NCI-H1092 (cell line): Measurements from ENCODE around the gene HAUS2.
"Not testable (repeated sequence)": the region's sequence is repeated elsewhere in the genome, so short reads cannot be mapped to it uniquely, and the experiment has no call there.

Experiments
- DNase-seq: peaks from one replicate; lab custom pipeline; 2025; lab: John Stamatoyannopoulos, UW

HAUS2 gene

DNA sequence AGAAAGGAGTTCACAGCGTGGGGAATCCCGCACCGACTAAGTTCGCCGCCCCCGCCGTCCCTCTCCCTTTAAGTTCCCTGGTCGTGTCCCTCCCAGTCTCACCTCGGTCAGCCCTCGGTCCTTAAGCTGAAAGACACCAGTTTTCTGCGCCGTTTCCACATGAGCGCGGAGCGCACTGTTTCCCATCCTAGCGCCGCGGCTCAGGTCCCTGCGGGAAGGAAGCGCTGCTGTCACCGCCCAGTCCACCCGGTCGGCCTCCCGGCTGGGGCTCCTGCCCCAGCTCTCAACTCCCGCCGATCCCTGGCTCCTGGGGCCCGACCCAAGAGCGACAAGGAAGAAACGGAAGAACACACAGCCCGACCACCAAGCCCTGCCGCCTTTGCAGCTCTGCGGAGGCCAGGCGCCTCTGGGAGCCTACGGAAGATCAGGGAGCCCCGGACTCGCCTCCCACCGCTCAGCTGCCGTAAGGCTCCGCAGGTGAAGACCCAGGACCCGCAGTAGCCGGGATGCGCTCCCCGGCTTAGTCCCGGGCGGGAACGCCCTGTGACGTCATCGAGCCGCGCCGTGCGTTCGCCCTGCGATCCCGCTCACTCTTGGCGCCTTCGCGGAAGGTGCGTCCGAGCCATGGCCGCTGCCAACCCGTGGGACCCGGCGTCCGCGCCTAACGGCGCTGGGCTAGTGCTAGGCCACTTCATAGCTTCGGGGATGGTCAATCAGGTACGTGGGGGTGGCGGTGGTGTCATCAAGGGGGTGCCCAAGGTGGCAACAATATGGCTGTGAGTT lies at the start of gene HAUS2, which contains the start of gene LRRC57:
Gene HAUS2 (plus strand): TSS at position 590 of the 783 bp plus-strand sequence. CDS start 35 bp downstream, at position 625.
Gene LRRC57 (minus strand): TSS at position 545 of the 783 bp plus-strand sequence. CDS start 359 bp downstream, at position 186.
- DNase-seq = peak; percentile 71

- no peak for DNase-seq
Observed at GRCh38 chr15:42499858-42500609, 48.6 kb upstream of the HAUS2 start.

GRCh38 chr15:42502477-42502876 lies 46.2 kb upstream of the HAUS2 start:
- no peak for DNase-seq

GRCh38 chr15:42503825-42504224 lies 44.8 kb upstream of the HAUS2 start:
- no peak for DNase-seq

- no peak for DNase-seq
Observed at GRCh38 chr15:42504631-42505030, 44.0 kb upstream of the HAUS2 start.

GRCh38 chr15:42507514-42507913 lies 41.1 kb upstream of the HAUS2 start:
- no peak for DNase-seq

GRCh38 chr15:42508263-42508690 lies 40.4 kb upstream of the HAUS2 start:
- no peak for DNase-seq

GRCh38 chr15:42510258-42511006 lies 38.2 kb upstream of the HAUS2 start:
- DNase-seq = no peak

DNA sequence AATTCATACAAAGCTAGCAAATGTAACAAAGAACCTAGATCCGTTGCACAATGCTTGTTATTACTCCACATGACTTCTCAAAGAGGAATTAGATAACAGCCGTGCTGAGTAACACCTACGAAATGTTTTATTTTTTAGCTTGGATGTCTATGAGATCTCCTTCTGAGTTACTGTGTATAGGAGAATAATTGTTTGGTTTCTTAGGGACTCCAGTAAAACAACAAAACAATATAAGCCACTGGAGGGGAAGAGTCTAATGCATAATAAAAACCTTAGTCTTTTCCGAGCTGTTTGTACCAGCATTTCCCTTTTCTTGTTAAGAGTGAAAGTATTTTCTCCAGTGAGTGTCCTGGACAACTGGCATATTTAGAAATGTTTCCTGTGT lies 37.6 kb upstream of the HAUS2 start:
- DNase-seq = no peak

- DNase-seq = no peak
Observed at GRCh38 chr15:42523331-42523730, 25.3 kb upstream of the HAUS2 start.

DNA sequence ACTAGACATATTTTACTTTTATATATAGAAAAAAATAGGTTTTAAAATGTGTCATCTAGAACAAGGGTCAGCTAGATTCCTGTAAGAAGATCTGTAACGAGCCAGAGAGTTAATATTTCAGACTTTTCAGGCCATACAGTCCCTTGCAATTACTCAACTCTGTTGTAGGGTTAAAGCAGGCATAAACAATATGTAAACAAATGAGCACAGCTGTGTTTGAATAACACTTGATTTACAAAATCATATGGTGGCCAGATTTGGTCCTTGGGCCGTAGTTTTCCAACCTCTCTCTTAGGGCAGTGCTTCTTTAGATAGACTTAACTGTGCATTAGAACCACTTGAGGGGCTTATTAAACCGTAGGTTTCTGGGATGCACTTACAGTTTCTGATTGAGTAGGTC lies 19.7 kb upstream of the HAUS2 start:
- DNase-seq = no peak

DNA sequence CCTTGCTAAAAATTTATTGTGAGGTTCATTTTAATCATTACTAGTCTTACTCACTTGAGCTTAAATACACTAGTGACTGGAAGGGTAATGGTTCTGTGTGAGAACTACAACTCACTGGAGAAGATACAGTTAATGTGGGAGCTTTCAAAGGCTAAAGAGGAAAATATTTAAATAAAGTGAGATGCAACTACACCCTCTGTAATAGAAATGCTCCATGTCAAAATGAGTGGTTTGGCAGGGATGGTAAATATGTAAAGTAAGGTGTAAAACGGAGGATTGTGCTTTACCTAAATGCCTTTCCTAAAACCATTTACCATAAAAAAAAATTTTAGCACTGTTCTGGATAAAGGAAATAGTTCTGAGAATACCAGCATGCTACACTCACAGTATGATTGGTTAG lies 15.4 kb upstream of the HAUS2 start:
- DNase-seq = no peak

- DNase-seq = no peak
Observed at GRCh38 chr15:42544853-42545629, 3.6 kb upstream of the HAUS2 start.

DNA sequence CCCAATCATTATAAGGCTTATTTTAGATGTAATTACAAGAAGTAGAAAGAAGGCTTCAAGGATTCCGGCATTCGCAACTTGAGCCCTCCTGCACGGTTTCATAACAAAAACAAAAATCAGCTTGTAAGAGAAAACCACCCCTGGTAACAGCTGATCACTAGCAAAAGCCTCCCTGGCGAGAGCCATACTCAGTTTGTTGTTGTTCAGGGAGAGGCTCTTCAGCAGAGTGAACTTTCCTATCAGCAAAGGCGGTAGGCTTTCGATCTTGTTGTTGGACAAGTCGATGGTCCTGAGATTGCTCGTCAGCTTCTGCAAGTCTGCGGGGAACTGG lies 755 bp upstream of the HAUS2 start:
- no peak for DNase-seq

DNA sequence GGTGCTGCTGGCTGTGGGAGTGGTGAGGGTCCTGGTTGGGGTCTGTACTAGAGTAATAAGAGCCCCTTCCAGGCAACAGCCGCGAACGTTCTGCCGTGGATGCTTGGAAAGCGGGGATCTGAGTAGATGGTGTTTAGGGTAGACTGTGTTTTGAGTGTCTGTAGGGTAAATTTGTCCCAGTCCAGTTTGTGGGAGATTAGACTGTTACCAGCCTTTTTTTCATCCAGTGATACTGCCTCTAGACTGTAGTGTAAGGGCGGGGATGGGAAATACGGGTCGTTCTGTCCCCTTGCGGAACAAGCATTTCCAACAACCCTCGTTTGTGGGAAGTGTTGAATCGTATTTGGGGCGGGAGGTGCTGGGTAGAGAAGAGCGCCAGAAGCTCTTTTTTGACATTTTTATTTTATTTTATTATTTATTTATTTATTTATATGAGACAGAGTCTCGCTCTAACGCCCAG lies 424 bp downstream of the HAUS2 start:
- no peak for DNase-seq

DNA sequence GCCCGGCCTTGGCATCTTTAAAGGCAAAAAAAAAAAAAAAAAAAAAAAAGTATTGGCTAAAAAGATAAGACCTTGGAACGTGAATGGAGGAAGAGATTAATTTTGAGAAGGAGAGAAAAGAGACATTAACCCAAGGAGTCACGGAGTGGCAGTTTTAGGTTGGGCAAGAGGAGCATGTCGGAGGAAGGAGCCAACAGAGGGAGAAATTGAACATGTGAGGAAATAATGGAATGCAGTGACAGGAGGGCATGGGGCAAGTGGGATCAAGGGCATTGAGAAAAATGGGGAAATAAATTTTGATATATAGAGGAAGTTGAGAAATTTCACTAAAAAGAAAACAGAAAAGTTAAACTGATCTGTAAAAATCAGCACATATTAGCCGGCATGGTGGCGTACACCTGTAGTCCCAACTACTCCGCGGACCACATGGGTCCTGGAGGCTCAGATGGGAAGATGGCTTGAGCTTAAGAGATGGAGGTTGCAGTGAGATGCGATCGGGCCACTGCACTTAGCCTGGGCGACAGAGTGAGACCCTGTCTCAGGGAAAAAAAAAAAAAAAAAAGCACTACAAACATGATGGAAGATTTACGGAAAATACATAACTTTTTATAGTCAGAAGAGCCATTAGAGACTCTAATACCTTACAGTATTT lies 1.2 kb downstream of the HAUS2 start:
- DNase-seq = no peak

DNA sequence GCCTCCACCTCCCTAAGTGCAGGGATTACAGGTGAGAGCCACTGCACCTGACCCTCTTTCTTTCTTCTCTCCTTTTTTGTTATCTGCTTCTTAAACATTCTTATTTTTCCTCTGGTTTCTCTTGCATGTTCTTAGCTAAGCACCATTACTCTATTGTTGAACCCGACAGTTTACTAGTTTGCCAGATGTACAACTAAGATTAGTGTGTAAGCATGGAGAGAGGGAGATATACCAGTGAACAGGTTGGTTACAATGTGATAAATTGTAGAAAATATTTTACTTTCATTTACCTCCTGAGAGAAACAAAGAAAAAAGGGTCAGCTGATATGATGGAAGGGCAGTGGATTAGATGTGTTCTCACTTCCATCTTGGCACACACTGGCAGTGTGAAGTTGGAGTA lies 4.9 kb downstream of the HAUS2 start:
- no peak for DNase-seq

DNA sequence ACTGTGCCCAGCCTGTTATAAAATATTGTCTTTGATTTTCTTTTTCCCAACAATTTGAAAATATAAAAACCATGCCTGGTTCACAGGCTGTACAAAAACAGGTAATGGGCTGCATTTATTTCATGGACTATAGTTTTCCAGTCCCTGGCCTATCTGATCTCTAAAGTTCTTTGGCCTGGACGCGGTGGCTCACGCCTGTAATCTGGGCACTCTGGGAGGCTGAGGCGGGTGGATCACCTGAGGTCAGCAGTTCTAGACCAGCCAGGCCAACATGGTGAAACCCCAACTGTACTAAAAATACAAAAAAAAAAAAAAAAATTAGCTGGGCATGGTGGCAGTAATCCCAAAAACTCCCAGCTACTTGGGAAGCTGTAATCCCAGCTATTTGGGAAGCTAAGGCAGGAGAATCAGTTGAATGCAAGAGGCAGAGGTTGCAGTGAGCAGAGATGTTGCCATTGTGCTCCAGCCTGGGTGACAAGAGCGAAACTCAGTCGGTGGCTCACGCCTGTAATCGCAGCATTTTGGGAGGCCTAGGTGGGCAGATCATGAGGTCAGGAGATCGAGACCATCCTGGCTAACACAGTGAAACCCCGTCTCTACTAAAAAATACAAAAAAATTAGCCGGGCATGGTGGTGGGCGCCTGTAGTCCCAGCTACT lies 8.0 kb downstream of the HAUS2 start:
- DNase-seq = not testable (repeated sequence)

- DNase-seq = no peak
Observed at GRCh38 chr15:42558739-42559138, 10.1 kb downstream of the HAUS2 start.

DNA sequence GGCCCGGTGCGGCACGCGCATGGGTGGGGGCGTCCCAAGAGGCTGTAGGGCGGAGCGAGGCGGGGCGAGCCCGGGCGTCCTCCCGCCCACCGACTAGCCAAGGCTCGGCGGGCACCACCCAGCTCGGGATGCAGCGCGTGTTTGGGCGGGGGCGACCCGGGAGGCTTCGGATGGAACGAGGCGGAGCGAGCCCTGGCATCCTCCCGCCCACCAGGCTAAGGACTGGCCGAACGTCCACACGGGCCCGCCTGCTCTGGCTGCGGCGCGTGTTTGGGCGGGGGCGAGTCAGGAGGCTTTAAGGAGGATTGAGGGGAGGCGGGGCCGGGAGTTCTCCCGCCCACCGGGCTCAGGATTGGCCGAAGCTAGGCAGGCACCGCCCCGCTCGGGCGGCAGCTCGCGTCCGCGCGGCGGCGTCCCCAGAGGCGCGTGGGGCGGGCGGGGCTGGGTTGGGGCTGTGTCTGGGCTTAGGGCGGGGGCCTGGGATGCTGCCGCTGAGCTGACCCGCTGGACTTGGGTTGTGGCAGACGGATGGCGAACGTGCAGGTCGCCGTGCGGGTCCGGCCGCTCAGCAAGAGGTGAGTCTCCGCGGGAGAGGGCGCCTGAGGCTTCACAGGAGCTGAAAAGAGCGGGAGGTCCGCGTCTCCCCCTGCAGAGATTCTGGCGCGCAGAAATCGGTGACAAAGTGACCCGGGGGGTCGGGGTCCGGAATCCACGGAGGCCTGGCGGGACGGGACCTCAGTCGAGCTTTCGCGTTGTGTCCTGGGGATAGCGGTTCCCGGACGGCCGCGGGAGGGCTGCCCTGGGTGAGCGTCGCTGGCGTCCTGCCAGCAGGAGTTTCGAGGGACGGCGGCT lies 26.8 kb downstream of the HAUS2 start, which contains the start of gene STARD9:
Gene STARD9 (plus strand): TSS at position 419 of the 852 bp plus-strand sequence. CDS start 110 bp downstream, at position 529.
- DNase-seq = peak; percentile 88
